22Rv1 (cell line): ENCODE measurements around the gene PROZ.

Experiments used
- H3K27ac ChIP-seq: fragments of 450-650 bp; 2 replicates; pipeline ENCODE4 v1.5.1; 2017
- ZFX ChIP-seq: fragments of 450-650 bp; IDR thresholded peaks from 2 replicates; pipeline ENCODE4 v1.6.1; 2017; ENCODE audit warnings: antibody characterized with exemption, borderline replicate concordance
- TF ChIP-seq, protein P1 (sequence below): fragments of 450-650 bp; IDR thresholded peaks from 2 replicates; pipeline ENCODE4 v1.5.1; 2017; ENCODE audit warnings: mild to moderate bottlenecking

Gene PROZ

DNA sequence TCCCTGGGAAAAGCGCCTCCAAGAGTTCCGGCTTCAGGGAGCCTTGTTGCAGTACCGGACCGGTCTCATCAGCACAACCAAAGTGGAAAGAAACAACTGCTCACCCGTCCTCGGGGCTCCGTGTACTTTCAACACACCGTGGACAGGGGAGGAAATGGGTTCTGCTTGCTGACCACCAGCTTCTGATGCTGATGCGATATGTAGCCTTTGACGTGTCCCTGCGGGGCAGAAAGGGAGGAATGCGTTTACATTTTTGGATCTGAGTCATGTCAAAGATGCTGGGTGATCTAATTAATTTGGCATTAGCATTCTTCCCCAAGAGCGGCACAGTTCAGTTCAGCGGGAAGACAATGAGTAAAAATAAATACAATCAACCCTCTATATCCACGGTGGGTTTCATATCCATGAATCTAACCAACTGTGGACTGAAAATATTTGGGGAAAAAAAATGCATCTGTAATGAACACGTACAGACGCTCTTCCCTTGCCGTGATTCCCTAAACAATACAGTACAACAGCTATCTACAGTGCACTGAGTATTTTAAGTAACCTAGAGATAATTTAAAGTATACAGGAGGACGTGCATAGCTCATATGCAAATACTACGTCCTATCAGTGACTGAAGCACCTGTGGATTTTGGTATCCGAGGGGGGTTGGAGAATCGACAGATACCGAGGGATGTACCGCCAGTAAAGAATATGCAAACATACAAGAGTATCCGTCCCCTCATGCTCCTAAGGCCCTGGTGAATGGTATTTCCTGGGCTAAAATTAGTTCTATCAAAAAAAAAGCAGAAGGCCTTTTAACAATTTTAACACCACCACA lies 19.8 kb downstream of the PROZ start:
- TF ChIP-seq, protein P1, sequence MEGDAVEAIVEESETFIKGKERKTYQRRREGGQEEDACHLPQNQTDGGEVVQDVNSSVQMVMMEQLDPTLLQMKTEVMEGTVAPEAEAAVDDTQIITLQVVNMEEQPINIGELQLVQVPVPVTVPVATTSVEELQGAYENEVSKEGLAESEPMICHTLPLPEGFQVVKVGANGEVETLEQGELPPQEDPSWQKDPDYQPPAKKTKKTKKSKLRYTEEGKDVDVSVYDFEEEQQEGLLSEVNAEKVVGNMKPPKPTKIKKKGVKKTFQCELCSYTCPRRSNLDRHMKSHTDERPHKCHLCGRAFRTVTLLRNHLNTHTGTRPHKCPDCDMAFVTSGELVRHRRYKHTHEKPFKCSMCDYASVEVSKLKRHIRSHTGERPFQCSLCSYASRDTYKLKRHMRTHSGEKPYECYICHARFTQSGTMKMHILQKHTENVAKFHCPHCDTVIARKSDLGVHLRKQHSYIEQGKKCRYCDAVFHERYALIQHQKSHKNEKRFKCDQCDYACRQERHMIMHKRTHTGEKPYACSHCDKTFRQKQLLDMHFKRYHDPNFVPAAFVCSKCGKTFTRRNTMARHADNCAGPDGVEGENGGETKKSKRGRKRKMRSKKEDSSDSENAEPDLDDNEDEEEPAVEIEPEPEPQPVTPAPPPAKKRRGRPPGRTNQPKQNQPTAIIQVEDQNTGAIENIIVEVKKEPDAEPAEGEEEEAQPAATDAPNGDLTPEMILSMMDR: no peak
- no peak for TF ChIP-seq ZFX
- no peak overlapping the region for H3K27ac ChIP-seq

DNA sequence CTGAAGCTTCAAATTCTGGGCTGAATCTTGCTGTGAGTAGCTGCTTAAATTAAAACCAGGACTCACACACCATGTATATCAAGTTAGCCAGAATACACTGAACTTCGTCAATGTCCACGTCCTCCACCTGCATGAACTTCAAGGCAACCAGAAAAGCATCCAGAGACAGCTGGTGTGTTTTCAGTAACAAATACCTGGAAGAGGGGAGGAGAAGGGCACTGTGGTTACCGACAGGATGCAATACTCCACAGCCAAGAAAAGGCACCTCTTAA lies 20.4 kb downstream of the PROZ start:
- no peak overlapping the region for H3K27ac ChIP-seq
- TF ChIP-seq, protein P1: no peak
- TF ChIP-seq ZFX: no peak

DNA sequence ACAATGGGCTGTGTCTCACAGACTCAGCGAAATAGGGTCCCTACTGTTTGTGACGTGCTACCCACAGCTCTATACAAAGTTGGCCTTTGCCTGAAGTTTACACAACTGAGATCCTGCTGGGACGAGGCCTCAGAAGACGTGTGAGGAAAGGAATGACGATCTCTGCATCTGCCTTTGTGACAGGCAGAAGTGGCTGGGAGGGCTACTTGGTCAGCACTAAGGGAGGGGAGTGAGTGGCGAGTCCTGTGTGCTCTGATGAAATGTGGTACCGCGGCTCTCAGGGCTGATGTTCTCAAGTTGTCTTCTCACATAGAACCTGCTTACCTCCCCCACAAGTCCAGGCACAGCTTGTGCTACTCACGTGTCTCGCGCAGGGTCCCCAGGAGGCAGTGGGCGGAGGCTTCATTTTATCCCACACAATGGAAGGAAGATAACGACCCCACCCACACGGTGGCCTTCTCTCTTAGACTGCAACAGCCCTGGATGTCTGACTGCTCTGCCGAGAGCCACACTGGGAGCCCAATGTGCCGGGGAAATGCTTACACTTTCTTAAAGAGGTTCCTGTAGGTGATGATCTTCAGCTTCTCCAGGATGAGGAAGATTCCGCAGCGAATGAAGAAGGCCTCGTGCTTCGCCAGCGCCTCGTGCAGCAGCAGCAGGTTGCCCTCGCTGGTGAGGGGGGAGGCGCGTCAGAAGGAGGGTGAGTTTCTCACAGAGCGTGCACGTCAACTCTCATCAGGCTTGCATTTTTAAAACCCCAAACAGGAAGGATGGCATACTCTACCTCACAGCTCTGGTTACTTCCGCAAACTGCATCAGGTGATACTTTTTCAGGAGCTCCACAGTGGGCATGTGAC lies 21.2 kb downstream of the PROZ start:
- no peak overlapping the region for H3K27ac ChIP-seq
- no peak for TF ChIP-seq ZFX
- TF ChIP-seq, protein P1: no peak

DNA sequence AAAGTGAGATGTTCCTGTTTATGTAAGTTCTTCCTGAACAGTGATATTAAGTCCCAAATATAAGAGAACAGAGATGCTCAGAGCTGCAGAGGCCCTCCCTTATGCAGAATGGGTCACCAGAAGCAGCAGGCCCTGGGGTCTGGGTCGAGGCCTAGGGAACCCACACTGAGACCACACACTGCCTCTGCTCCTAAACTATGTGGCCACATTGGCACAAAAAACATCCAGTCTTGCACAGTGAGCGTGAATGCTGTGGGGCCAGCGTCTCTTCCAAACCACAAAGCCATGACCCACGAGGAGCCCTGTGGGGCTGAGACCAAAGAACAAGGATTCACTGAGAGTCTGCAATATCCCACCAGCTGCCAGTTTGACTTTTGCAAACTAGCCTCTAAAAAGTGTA lies 23.6 kb downstream of the PROZ start:
- no peak overlapping the region for H3K27ac ChIP-seq
- no peak for TF ChIP-seq ZFX
- TF ChIP-seq, protein P1: no peak

DNA sequence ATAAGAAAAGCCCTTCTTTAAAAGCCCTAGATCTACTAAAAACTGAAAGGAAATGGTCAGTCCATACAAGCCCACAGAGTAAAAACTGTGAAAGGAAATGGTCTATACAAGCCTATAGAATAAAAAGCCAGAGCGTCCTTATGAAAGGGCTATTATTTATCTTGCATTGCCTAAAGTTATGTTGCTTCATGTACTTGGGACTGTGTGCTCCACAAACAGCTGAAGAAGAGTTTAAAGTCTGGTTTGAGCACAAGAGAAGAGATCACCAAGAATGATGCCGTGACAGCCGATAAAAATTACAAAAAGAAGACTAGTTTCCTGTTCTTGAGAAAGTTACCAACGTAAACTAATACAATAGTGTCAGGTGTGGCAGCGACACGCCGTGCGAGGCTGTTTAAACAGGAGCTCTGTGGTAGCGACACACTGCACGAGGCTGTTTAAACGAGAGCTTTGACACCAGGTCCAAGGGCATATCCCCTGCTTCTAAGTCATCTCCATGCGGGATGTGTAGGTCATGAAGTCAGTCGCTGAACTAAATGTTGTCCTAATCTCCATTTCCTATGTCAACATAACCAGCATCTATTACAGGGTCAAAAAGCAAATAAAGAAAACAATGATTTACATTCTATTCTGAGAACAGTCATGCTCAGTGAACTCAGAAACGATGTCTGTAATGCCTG lies 25.1 kb downstream of the PROZ start:
- no peak for TF ChIP-seq ZFX
- TF ChIP-seq, protein P1: no peak

DNA sequence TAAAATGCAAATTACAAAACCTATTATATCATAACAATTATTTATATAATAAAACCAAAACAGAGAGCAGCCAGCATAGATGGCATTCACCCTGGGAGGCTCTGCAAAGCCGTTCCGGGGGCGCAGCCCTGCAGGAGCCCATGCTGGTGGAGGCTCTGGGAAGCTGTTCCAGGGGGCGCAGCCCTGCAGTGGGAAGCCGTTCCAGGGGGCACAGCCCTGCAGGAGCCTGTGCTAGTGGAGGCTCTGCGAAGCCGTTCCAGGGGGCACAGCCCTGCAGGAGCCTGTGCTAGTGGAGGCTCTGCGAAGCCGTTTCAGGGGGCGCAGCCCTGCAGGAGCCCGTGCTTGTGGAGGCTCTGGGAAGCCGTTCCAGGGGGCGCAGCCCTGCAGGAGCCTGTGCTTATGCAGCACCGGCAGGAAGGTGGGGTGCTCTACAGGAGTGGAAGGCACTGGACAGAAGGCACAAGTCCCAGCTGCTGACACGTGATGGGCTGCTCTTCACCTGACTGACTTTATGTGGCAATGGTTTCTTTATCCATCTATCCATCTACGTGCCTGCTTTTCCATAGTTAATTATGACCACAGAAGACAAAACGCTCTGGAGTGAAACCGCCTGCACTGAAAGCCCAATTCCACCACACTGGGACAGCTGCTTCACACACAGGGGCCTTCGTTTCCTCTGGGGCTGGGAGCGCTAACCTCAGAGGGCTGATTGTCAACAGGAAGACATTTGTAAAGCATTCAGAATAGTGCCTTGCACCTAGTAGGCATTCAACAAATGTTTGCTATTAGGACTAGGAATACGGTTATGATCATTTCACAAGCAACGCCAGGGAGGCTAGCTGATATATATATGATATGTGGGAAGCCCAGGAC lies 26.4 kb downstream of the PROZ start:
- no peak overlapping the region for H3K27ac ChIP-seq
- no peak for TF ChIP-seq ZFX
- TF ChIP-seq, protein P1: no peak

More for the DNA sequence above, 25.1 kb downstream of the PROZ start:
- H3K27ac ChIP-seq: no peak overlapping the region
